ENCODE data around the gene MRPL37.

MRPL37 gene

GRCh38 chr1:54256522-54257345, 56.8 kb downstream of the MRPL37 start:
- DNase-seq (ENCODE audit: extremely low spot score): no peak
- POLR2A ChIA-PET: no interaction called here
- CTCF ChIA-PET: no interaction called here
- no peak for TF ChIP-seq FOXM1 (IDR thresholded peaks at IDR 0.05; ENCODE audit: borderline replicate concordance)
- no peak for TF ChIP-seq TARDBP (IDR thresholded peaks at IDR 0.05)
- no peak for TF ChIP-seq ZNF384 (IDR thresholded peaks at IDR 0.05)
- TF ChIP-seq, protein P1, sequence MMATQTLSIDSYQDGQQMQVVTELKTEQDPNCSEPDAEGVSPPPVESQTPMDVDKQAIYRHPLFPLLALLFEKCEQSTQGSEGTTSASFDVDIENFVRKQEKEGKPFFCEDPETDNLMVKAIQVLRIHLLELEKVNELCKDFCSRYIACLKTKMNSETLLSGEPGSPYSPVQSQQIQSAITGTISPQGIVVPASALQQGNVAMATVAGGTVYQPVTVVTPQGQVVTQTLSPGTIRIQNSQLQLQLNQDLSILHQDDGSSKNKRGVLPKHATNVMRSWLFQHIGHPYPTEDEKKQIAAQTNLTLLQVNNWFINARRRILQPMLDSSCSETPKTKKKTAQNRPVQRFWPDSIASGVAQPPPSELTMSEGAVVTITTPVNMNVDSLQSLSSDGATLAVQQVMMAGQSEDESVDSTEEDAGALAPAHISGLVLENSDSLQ (IDR thresholded peaks at IDR 0.05): no peak
- TF ChIP-seq ARNT (IDR thresholded peaks at IDR 0.05): no peak
- no peak for TF ChIP-seq BHLHE40 (IDR thresholded peaks at IDR 0.05; ENCODE audit: borderline replicate concordance)
- TF ChIP-seq CTBP1 (IDR thresholded peaks at IDR 0.05; ENCODE audit: borderline replicate concordance): no peak
- no peak for TF ChIP-seq SUZ12 (IDR thresholded peaks at IDR 0.05)
- TF ChIP-seq FOXK2 (IDR thresholded peaks at IDR 0.05): no peak

- no peak for TF ChIP-seq ZNF384 (IDR thresholded peaks at IDR 0.05)
- TF ChIP-seq SP1 (IDR thresholded peaks at IDR 0.05): no peak
- no peak for TF ChIP-seq CTBP1 (IDR thresholded peaks at IDR 0.05; ENCODE audit: borderline replicate concordance)
- no peak for DNase-seq (ENCODE audit: extremely low spot score)
- ChIA-PET POLR2A (no interaction called here), CTCF (no interaction called here)
Observed at GRCh38 chr1:54257346-54257620, 57.3 kb downstream of the MRPL37 start.

DNA sequence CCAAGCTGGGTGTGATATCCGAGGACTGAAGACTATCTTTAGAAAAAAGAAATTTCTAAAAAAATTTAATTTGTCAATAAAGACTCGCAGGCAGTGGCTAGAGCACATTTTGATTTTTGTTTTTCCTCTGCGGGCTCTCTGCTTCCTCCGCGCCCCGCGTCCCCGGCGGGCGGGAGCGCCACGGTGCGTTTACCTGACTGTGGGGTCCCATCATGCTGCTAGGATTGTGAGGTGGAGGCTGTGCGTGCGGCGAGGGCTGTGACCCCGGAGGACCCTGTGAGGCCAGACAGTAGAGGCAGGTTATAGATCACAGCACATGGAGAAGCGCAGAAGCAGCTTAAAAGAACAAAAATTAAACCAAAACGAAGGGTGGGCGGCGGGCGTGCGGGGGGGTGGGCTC, 57.9 kb downstream of the MRPL37 start:
- ChIA-PET POLR2A (no interaction called here), CTCF (no interaction called here)
- no peak for TF ChIP-seq LEF1 (IDR thresholded peaks at IDR 0.05; ENCODE audit: borderline replicate concordance)
- DNase-seq (ENCODE audit: extremely low spot score): no peak

DNA sequence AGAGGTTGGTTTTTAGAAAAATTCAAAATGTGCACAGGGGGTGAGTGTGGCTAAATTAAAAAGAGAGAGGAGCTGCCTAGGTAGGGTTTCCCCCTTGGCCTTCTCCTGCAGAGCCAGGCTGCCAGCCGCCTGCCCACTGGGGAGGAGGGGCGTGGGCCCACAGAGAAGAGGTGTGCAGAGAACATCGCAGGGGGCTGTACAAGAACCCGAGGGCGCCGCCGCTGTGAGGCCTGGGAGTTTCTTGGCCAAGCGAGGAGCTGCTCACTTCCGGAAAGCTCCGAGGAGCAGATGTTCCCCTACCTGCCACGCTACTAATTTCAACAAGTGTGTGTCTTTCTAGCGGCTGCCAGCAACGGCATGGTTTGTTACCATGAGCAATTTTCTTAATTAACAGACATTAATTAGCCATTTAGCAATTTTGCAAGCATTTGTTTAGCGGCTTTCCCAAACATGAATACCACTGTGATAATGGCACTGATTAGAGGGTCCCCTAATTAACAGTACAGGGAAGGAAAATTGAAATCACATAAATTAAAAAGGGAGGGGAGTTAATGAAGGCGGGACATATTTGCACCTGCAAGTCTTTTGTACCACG, 59.7 kb downstream of the MRPL37 start:
- ChIA-PET CTCF (no interaction called here), POLR2A (no interaction called here)
- TF ChIP-seq, protein P1 (IDR thresholded peaks at IDR 0.05): no peak
- TF ChIP-seq FOXA1 (IDR thresholded peaks at IDR 0.05) (no peak), HDGF (IDR thresholded peaks at IDR 0.05; ENCODE audit: borderline replicate concordance) (no peak), ELF4 (IDR thresholded peaks at IDR 0.05) (no peak), NFRKB (IDR thresholded peaks at IDR 0.05) (no peak), L3MBTL2 (conservative IDR thresholded peaks at IDR 0.05) (no peak), LEF1 (IDR thresholded peaks at IDR 0.05; ENCODE audit: borderline replicate concordance) (no peak), SP1 (IDR thresholded peaks at IDR 0.05) (no peak), CTBP1 (IDR thresholded peaks at IDR 0.05; ENCODE audit: borderline replicate concordance) (no peak), FOXM1 (IDR thresholded peaks at IDR 0.05; ENCODE audit: borderline replicate concordance) (no peak), SUZ12 (IDR thresholded peaks at IDR 0.05) (no peak), TARDBP (IDR thresholded peaks at IDR 0.05) (no peak), ZNF384 (IDR thresholded peaks at IDR 0.05) (no peak)
- no peak for DNase-seq (ENCODE audit: extremely low spot score)

GRCh38 chr1:54260810-54261209, 60.8 kb downstream of the MRPL37 start:
- ChIA-PET CTCF (interaction anchor here (1.2 kb wide), 1 partner anchor 8 kb away, joined by 5 read pairs; no protein-coding TSS in a partner anchor), POLR2A (no interaction called here)
- DNase-seq (ENCODE audit: extremely low spot score): no peak
- TF ChIP-seq LEF1 (IDR thresholded peaks at IDR 0.05; ENCODE audit: borderline replicate concordance) (no peak), L3MBTL2 (conservative IDR thresholded peaks at IDR 0.05) (no peak), FOXA1 (IDR thresholded peaks at IDR 0.05) (no peak), FOXK2 (IDR thresholded peaks at IDR 0.05) (no peak), TARDBP (IDR thresholded peaks at IDR 0.05) (no peak), SP1 (IDR thresholded peaks at IDR 0.05) (no peak), CTBP1 (IDR thresholded peaks at IDR 0.05; ENCODE audit: borderline replicate concordance) (no peak), BHLHE40 (IDR thresholded peaks at IDR 0.05; ENCODE audit: borderline replicate concordance) (no peak)
- TF ChIP-seq, protein P1 (IDR thresholded peaks at IDR 0.05): no peak

DNA sequence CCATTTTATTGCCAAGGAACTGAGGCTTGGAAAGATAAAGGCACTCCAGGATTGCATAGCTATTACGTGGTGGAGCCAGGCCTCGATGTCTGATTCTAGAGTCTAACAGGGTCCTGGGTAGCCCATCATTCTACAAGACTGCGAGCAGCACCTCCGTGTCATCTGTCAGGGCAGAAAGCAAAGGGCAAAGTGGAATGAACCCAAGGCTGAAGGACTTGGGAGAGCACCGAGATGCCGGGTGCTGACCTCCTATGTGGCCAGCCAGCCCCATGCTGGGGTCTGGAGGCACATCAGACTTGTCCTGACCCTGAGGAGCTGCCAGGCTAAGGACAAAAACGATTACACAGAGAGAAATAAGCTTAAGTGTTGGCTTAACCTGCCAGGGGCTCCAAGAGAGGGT, 62.3 kb downstream of the MRPL37 start:
- TF ChIP-seq FOXA1 (IDR thresholded peaks at IDR 0.05) (no peak), ARNT (IDR thresholded peaks at IDR 0.05) (no peak), BHLHE40 (IDR thresholded peaks at IDR 0.05; ENCODE audit: borderline replicate concordance) (no peak), SP1 (IDR thresholded peaks at IDR 0.05) (no peak), LEF1 (IDR thresholded peaks at IDR 0.05; ENCODE audit: borderline replicate concordance) (no peak)
- POLR2A ChIA-PET: no interaction called here
- DNase-seq (ENCODE audit: extremely low spot score): no peak
- CTCF ChIA-PET: interaction anchor here (1.2 kb wide), 1 partner anchor 9 kb away, joined by 5 read pairs; no protein-coding TSS in a partner anchor

- DNase-seq (ENCODE audit: extremely low spot score): no peak
- ChIA-PET CTCF (interaction anchor here (0.6 to 1.7 kb wide), 3 partner anchors 11 to 142 kb away, joined by 3 to 6 read pairs (median 4); partner anchors contain the start of gene SSBP3), POLR2A (no interaction called here)
- TF ChIP-seq FOXM1 (IDR thresholded peaks at IDR 0.05; ENCODE audit: borderline replicate concordance): no peak
- no peak for TF ChIP-seq NFRKB (IDR thresholded peaks at IDR 0.05)
- TF ChIP-seq TARDBP (IDR thresholded peaks at IDR 0.05): no peak
- no peak for TF ChIP-seq HDGF (IDR thresholded peaks at IDR 0.05; ENCODE audit: borderline replicate concordance)
- TF ChIP-seq ELF4 (IDR thresholded peaks at IDR 0.05): no peak
- TF ChIP-seq SP1 (IDR thresholded peaks at IDR 0.05): no peak
- no peak for TF ChIP-seq FOXK2 (IDR thresholded peaks at IDR 0.05)
- no peak for TF ChIP-seq ARNT (IDR thresholded peaks at IDR 0.05)
- no peak for TF ChIP-seq L3MBTL2 (conservative IDR thresholded peaks at IDR 0.05)
- no peak for TF ChIP-seq CTBP1 (IDR thresholded peaks at IDR 0.05; ENCODE audit: borderline replicate concordance)
- no peak for TF ChIP-seq FOXA1 (IDR thresholded peaks at IDR 0.05)
- no peak for TF ChIP-seq LEF1 (IDR thresholded peaks at IDR 0.05; ENCODE audit: borderline replicate concordance)
- TF ChIP-seq, protein P1 (IDR thresholded peaks at IDR 0.05): no peak
- no peak for TF ChIP-seq BHLHE40 (IDR thresholded peaks at IDR 0.05; ENCODE audit: borderline replicate concordance)
- no peak for TF ChIP-seq SUZ12 (IDR thresholded peaks at IDR 0.05)
- TF ChIP-seq ZNF384 (IDR thresholded peaks at IDR 0.05): no peak
Observed at GRCh38 chr1:54263601-54264226, 63.7 kb downstream of the MRPL37 start.

All from HEK293T (cell line).